H1 (cell line): ENCODE measurements around the gene GLYR1. TPM values are rescaled to one million over a fixed set of nuclear protein-coding genes. Genes with fewer than 3 reads are reported as not detected.

Source experiments
- CTCF ChIA-PET: fragments of 300-600 bp; sonication (Branson Sonifier 250); formaldehyde crosslinking; loops from one replicate; lab custom pipeline; 2021; ENCODE audit not compliant: partially characterized antibody; lab: Charles Lee
- POLR2A ChIA-PET: fragments of 300-600 bp; sonication (Branson Sonifier 250); formaldehyde crosslinking; loops from one replicate; lab custom pipeline; 2021; ENCODE audit warnings: inconsistent platforms; ENCODE audit not compliant: partially characterized antibody; lab: Charles Lee
- DNase-seq, 2 experiments: peaks; one replicate each; pipeline versions ENCODE4 v3.0.0 to v3.0.0-alpha.2; 2010 to 2022; ENCODE audit warnings: low spot score in 2 of 2, low read depth in 1 of 2, mixed read lengths in 1 of 2
- FAIRE-seq: peaks from 2 replicates; lab custom pipeline; 2011; peaks lifted over from hg19 to GRCh38; lab: Jason Lieb, UNC
- H2AFZ ChIP-seq: 2 replicates; pipeline ENCODE4 v1.8.1; 2012; ENCODE audit warnings: low read length, inconsistent platforms
- H2AK5ac ChIP-seq: 2 replicates; pipeline ENCODE4 v1.6.1; 2013; ENCODE audit warnings: low read depth, low read length
- H2BK120ac ChIP-seq: replicated peaks from 2 replicates; pipeline ENCODE3; 2013; ENCODE audit warnings: low read depth, low read length, inconsistent platforms
- H2BK12ac ChIP-seq: 2 replicates; pipeline ENCODE4 v1.6.1; 2013; ENCODE audit warnings: low read depth, low read length
- H2BK15ac ChIP-seq: 2 replicates; pipeline ENCODE4 v1.6.1; 2013; ENCODE audit warnings: low read length
- H2BK20ac ChIP-seq: 2 replicates; pipeline ENCODE4 v1.6.1; 2013; ENCODE audit warnings: low read length
- H2BK5ac ChIP-seq: 2 replicates; pipeline ENCODE4 v1.6.1; 2013; ENCODE audit warnings: low read depth, low read length
- H3K14ac ChIP-seq: 2 replicates; pipeline ENCODE4 v1.6.1; 2013; ENCODE audit warnings: inconsistent platforms; ENCODE audit not compliant: insufficient read length
- H3K18ac ChIP-seq: 2 replicates; pipeline ENCODE4 v1.6.1; 2013; ENCODE audit warnings: low read length; ENCODE audit errors: extremely low read depth
- H3K23ac ChIP-seq: 2 replicates; pipeline ENCODE4 v1.6.1; 2013; ENCODE audit warnings: inconsistent platforms; ENCODE audit not compliant: insufficient read length
- H3K23me2 ChIP-seq: 2 replicates; pipeline ENCODE4 v1.6.1; 2013; ENCODE audit warnings: low read depth, low read length
- H3K27ac ChIP-seq: 2 replicates; pipeline ENCODE4 v1.6.1; 2011; ENCODE audit warnings: low read depth, low read length, inconsistent platforms
- H3K27me3 ChIP-seq, 4 experiments: replicated peaks in 1 of 4; 1 replicate in 1 of 4; 2 replicates in 3 of 4; pipeline versions ENCODE4 v1.6.1 to v1.8.1; 2011 to 2013; ENCODE audit warnings: low read length in 3 of 4, mild to moderate bottlenecking in 3 of 4, inconsistent platforms in 2 of 4, mixed read lengths in 2 of 4, moderate library complexity in 1 of 4; ENCODE audit not compliant: control insufficient read depth in 3 of 4, insufficient read depth in 3 of 4; ENCODE audit errors: extremely low read depth in 1 of 4
- H3K36me3 ChIP-seq, 4 experiments: 2 replicates each; pipeline versions ENCODE4 v1.6.1 to v1.8.1; 2011 to 2013; ENCODE audit warnings: mild to moderate bottlenecking in 4 of 4, low read length in 3 of 4, moderate library complexity in 2 of 4, control low read depth in 1 of 4, inconsistent platforms in 1 of 4; ENCODE audit not compliant: insufficient read depth in 4 of 4, control insufficient read depth in 2 of 4
- H3K4ac ChIP-seq: replicated peaks from 2 replicates; pipeline ENCODE3; 2013; ENCODE audit warnings: low read length, low read depth, mixed read lengths, inconsistent platforms; ENCODE audit not compliant: insufficient read length
- H3K4me1 ChIP-seq, 4 experiments: replicated peaks in 1 of 4; 1 replicate in 1 of 4; 2 replicates in 3 of 4; pipeline versions ENCODE4 v1.6.1 to v1.8.1; 2011 to 2013; ENCODE audit warnings: low read length in 3 of 4, inconsistent platforms in 2 of 4, mixed read lengths in 1 of 4; ENCODE audit not compliant: insufficient read depth in 4 of 4, control insufficient read depth in 3 of 4
- H3K4me2 ChIP-seq, 2 experiments: 2 replicates each; pipeline versions ENCODE4 v1.6.1 to v1.8.1; 2011 to 2013; ENCODE audit warnings: low read depth in 2 of 2, low read length in 2 of 2, control low read depth in 1 of 2, inconsistent platforms in 1 of 2, mild to moderate bottlenecking in 1 of 2; ENCODE audit not compliant: insufficient read depth in 1 of 2
- H3K4me3 ChIP-seq, 4 experiments: fragments of 200-600, 300-600 bp in 1 of 4; sonication (generic), shearing (Covaris generic), sonication (Bioruptor Twin) in 1 of 4; 2 replicates each; pipeline versions ENCODE4 v1.5.1 to v1.8.1; 2011 to 2016; ENCODE audit warnings: low read length in 4 of 4, low read depth in 3 of 4, control low read depth in 2 of 4, inconsistent platforms in 2 of 4, mild to moderate bottlenecking in 2 of 4, mixed read lengths in 1 of 4, moderate library complexity in 1 of 4; ENCODE audit not compliant: insufficient read depth in 2 of 4; ENCODE audit errors: extremely low read depth in 1 of 4
- H3K56ac ChIP-seq: replicated peaks from 2 replicates; pipeline ENCODE3; 2013; ENCODE audit warnings: low read depth, mild to moderate bottlenecking, mixed read lengths, low read length, inconsistent platforms; ENCODE audit not compliant: insufficient read length
- H3K79me1 ChIP-seq: 2 replicates; pipeline ENCODE4 v1.6.1; 2013; ENCODE audit warnings: low read depth, low read length, control low read depth
- H3K79me2 ChIP-seq, 2 experiments: 2 replicates each; pipeline versions ENCODE4 v1.6.1 to v1.8.1; 2012 to 2013; ENCODE audit warnings: low read length in 2 of 2, mild to moderate bottlenecking in 2 of 2, inconsistent platforms in 1 of 2; ENCODE audit not compliant: insufficient read depth in 2 of 2, control insufficient read depth in 1 of 2
- H3K9ac ChIP-seq, 4 experiments: replicated peaks in 1 of 4; 1 replicate in 1 of 4; 2 replicates in 3 of 4; pipeline versions ENCODE4 v1.6.1 to v1.8.1; 2011 to 2013; ENCODE audit warnings: low read depth in 3 of 4, low read length in 3 of 4, control low read depth in 2 of 4, mild to moderate bottlenecking in 2 of 4, moderate library complexity in 2 of 4, inconsistent platforms in 1 of 4; ENCODE audit errors: extremely low read depth in 1 of 4
- H3K9me3 ChIP-seq, 2 experiments: 2 replicates each; pipeline versions ENCODE4 v1.6.1 to v1.8.1; 2012 to 2013; ENCODE audit warnings: mild to moderate bottlenecking in 2 of 2, moderate library complexity in 2 of 2, control low read depth in 1 of 2, inconsistent platforms in 1 of 2, low read depth in 1 of 2, low read length in 1 of 2, mixed read lengths in 1 of 2; ENCODE audit not compliant: insufficient read depth in 2 of 2
- H4K20me1 ChIP-seq, 2 experiments: replicated peaks in 1 of 2; 2 replicates each; pipeline versions ENCODE3 to v1.8.1; 2011 to 2013; ENCODE audit warnings: inconsistent platforms in 2 of 2, low read length in 2 of 2, mild to moderate bottlenecking in 1 of 2; ENCODE audit not compliant: insufficient read depth in 2 of 2, control insufficient read depth in 1 of 2
- H4K5ac ChIP-seq: 2 replicates; pipeline ENCODE4 v1.6.1; 2013; ENCODE audit warnings: low read length, low read depth, mixed read lengths, inconsistent platforms; ENCODE audit not compliant: insufficient read length
- H4K8ac ChIP-seq: 2 replicates; pipeline ENCODE4 v1.8.0; 2013; ENCODE audit warnings: mild to moderate bottlenecking, moderate library complexity, low read length, inconsistent platforms; ENCODE audit not compliant: insufficient read depth; ENCODE audit errors: extremely low read depth
- H4K91ac ChIP-seq: replicated peaks from 2 replicates; pipeline ENCODE3; 2013; ENCODE audit warnings: low read length, mixed read lengths, inconsistent platforms; ENCODE audit not compliant: insufficient read length
- FOSL1 ChIP-seq: IDR thresholded peaks from 2 replicates; pipeline ENCODE4 v1.6.1; 2011; ENCODE audit warnings: mild to moderate bottlenecking, low read depth, low read length, moderate library complexity; ENCODE audit not compliant: insufficient read depth
- JUN ChIP-seq: IDR thresholded peaks from 2 replicates; pipeline ENCODE4 v1.6.1; 2011; ENCODE audit warnings: low read depth, mild to moderate bottlenecking, improper control_type of control experiment, low read length
- KDM4A ChIP-seq: IDR thresholded peaks from one replicate; pipeline ENCODE4 v1.7.1; 2012; ENCODE audit warnings: low read depth, mild to moderate bottlenecking, moderate library complexity, low read length, inconsistent platforms; ENCODE audit not compliant: severe bottlenecking
- RFX5 ChIP-seq: IDR thresholded peaks from 2 replicates; pipeline ENCODE4 v1.6.1; 2011; ENCODE audit warnings: low read depth, low read length, improper control_type of control experiment, borderline replicate concordance
- TAF1 ChIP-seq: IDR thresholded peaks from 2 replicates; pipeline ENCODE4 v1.6.1; 2011; ENCODE audit warnings: mild to moderate bottlenecking, low read depth, low read length
- WGBS, 2 experiments: shearing (Covaris generic) in 1 of 2; methylation state at CpG; one replicate each; pipeline versions ENCODE4 v1.1.6 to v1.1.7; 2013 to 2015; ENCODE audit warnings: low lambda C conversion rate in 2 of 2, mixed read lengths in 2 of 2, inconsistent platforms in 1 of 2, low coverage in 1 of 2, missing lambda C conversion rate in 1 of 2; ENCODE audit not compliant: insufficient replicate concordance in 2 of 2, insufficient coverage in 1 of 2, insufficient read length in 1 of 2; ENCODE audit errors: extremely low coverage in 1 of 2, missing lambda C conversion rate in 1 of 2; 5-methylcytosine and 5-hydroxymethylcytosine counted together
- polyA plus RNA-seq, 7 experiments: library from polyadenylated mRNA; depleted of rRNA in 3 of 7; stranded (reverse) in 5 of 7; unstranded in 2 of 7; fragments of >200 nt in 5 of 7; fragments of 200-250 nt in 2 of 7; gene quantifications; 1 replicate in 5 of 7; 2 replicates in 1 of 7; 4 replicates in 1 of 7; pipeline versions ENCODE4 v1.2.1 to v1.2.3, GENCODE V29; 2011 to 2013; ENCODE audit warnings: missing spikeins in 2 of 7, mixed read lengths in 2 of 7
- total RNA-seq: library from RNA; stranded (reverse); fragmentation: NEBNext Ultra II Directional; extraction: Animal tissue kit (Norgen Biotek cat#: 25700); gene quantifications from 2 replicates; pipeline ENCODE4 v1.2.1, GENCODE V29; 2021
- TF ChIP-seq, protein P1 (sequence below): IDR thresholded peaks from 2 replicates; pipeline ENCODE4 v1.6.1; 2012; ENCODE audit warnings: inconsistent platforms

Gene GLYR1
- total and polyA plus RNA-seq, 2 of the 8 experiments (the other 6 are each of a cell fraction or from before 2014, with no cell fraction given) = 50.2 to 115 TPM

DNA sequence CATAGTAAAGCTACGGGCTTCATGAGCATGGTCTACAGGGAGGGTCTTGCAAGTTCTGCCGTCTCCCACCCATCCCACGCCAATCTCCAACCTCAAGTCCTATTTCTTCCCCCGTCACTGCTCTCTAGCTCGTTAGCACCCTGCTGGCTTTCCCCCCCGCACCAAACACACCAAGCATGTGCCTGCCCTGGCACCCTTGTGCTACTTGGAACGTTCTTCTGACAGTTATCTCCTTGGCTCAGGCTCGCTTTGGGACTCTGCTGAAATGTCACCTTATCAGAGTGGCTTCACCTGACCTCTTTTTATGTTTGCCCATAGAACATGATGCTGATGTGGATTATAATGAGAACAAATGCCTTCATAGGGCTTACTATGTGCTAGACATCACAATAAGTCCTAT is 21.9 kb downstream of the GLYR1 start:
- TF ChIP-seq KDM4A = no peak
- TF ChIP-seq TAF1 = no peak
- no peak for TF ChIP-seq FOSL1
- TF ChIP-seq, protein P1, sequence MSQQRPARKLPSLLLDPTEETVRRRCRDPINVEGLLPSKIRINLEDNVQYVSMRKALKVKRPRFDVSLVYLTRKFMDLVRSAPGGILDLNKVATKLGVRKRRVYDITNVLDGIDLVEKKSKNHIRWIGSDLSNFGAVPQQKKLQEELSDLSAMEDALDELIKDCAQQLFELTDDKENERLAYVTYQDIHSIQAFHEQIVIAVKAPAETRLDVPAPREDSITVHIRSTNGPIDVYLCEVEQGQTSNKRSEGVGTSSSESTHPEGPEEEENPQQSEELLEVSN = no peak
- no peak for TF ChIP-seq JUN
- no peak for TF ChIP-seq RFX5

More for the DNA sequence above, 21.9 kb downstream of the GLYR1 start:
- Histone ChIP-seq H3K27ac (no peak overlapping the region), H3K4me1 (no peaks in the 10 kb centered on the region), H4K8ac (no peak overlapping the region), H3K36me3 (peaks cover 24 to 77% (median 58%) of the 10 kb centered on the region in 4 experiments; a peak in 7 of 8 replicates), H2AFZ (no peak overlapping the region), H3K18ac (no peak overlapping the region), H2AK5ac (no peak overlapping the region), H3K9me3 (no peaks in the 10 kb centered on the region), H3K79me2 (no peaks in the 10 kb centered on the region), H3K4ac (no peak overlapping the region), H2BK20ac (no peak overlapping the region), H3K14ac (no peak overlapping the region), H3K23me2 (no peaks in the 10 kb centered on the region), H4K5ac (no peak overlapping the region), H3K27me3 (no peaks in the 10 kb centered on the region), H3K4me2 (no peak overlapping the region), H3K79me1 (no peaks in the 10 kb centered on the region; the same call in 1 of the 2 replicates), H4K91ac (no peak overlapping the region), H2BK12ac (no peak overlapping the region), H2BK120ac (no peak overlapping the region), H3K4me3 (no peak overlapping the region), H2BK15ac (no peak overlapping the region), H3K56ac (no peak overlapping the region), H2BK5ac (no peak overlapping the region), H4K20me1 (peaks cover 2 to 4% of the 10 kb centered on the region in 2 experiments), H3K23ac (no peak overlapping the region), H3K9ac (no peak overlapping the region; a peak in 1 of 7 replicates)
- WGBS, 2 experiments = 90% methylated on average over 8 of the region's 8 CpGs; no CpG with 5 or more reads in 1 of the 2 experiments
- ChIA-PET CTCF (interaction anchor here (0.6 to 2.1 kb wide), 3 partner anchors 17 to 227 kb away, joined by 3 to 7 read pairs (median 5); no protein-coding TSS in a partner anchor), POLR2A (interaction anchor here (0.7 to 1.4 kb wide), 3 partner anchors 10 to 111 kb away, joined by 3 read pairs; no protein-coding TSS in a partner anchor)
- FAIRE-seq = no peak
- no peak for DNase-seq
